Brain microvascular endothelial cell (primary cell): Measurements from ENCODE around the gene HOXB9.
A peak's percentile ranks its signal among the peaks of the same experiment; 100 is the strongest.

Experiments
- DNase-seq: peaks from one replicate; pipeline ENCODE4 v3.0.0-alpha.2; 2020
- H3K27ac ChIP-seq: fragments of 250-450 bp; sonication (Bioruptor Pico); 2 replicates; pipeline ENCODE4 v1.5.1; 2020; ENCODE audit warnings: mild to moderate bottlenecking, moderate library complexity
- H3K27me3 ChIP-seq: fragments of 250-450 bp; sonication (Bioruptor Pico); replicated peaks from 2 replicates; pipeline ENCODE4 v1.5.1; 2020; ENCODE audit warnings: mild to moderate bottlenecking
- H3K36me3 ChIP-seq: fragments of 250-450 bp; sonication (Bioruptor Pico); replicated peaks from 2 replicates; pipeline ENCODE4 v1.5.1; 2020; ENCODE audit warnings: mild to moderate bottlenecking
- H3K4me3 ChIP-seq: 2 replicates; pipeline ENCODE4 v1.5.1; 2011; ENCODE audit warnings: low read depth, mild to moderate bottlenecking, control low read depth, low read length, moderate library complexity
- CTCF ChIP-seq: IDR thresholded peaks from 2 replicates; pipeline ENCODE4 v1.5.1; 2011; ENCODE audit warnings: low read depth, mild to moderate bottlenecking, moderate library complexity, low read length, control low read depth, inconsistent platforms; ENCODE audit errors: missing control alignments
- in situ Hi-C: cut with HindIII; loops from 2 replicates; pipeline ENCODE4 v1.10.0; 2017; ENCODE audit warnings: low sequenced_read_pairs, low pct_ligation_motif_present

HOXB9 gene

GRCh38 chr17:48597528-48597777, 28.7 kb downstream of the HOXB9 start:
- no peak for TF ChIP-seq CTCF
- in situ Hi-C loops: no loop called here
- H3K4me3 ChIP-seq: peak overlapping the region; percentile 51
- DNase-seq: no peak
- no peaks in the 10 kb centered on the region for H3K36me3 ChIP-seq
- no peak overlapping the region for H3K27ac ChIP-seq
- H3K27me3 ChIP-seq: peaks cover 96% of the 10 kb centered on the region

- Histone ChIP-seq H3K27ac (no peak overlapping the region), H3K27me3 (peaks cover 96% of the 10 kb centered on the region), H3K36me3 (no peaks in the 10 kb centered on the region), H3K4me3 (peak overlapping the region; percentile 51)
- in situ Hi-C loops: no loop called here
- no peak for TF ChIP-seq CTCF
- no peak for DNase-seq
Observed at GRCh38 chr17:48596735-48597527, 29.2 kb downstream of the HOXB9 start.

- in situ Hi-C loops: no loop called here
- H3K4me3 ChIP-seq: peak overlapping the region; percentile 51
- no peak overlapping the region for H3K27ac ChIP-seq
Observed at GRCh38 chr17:48596000-48596734, 30.0 kb downstream of the HOXB9 start.

GRCh38 chr17:48595278-48595999, 30.7 kb downstream of the HOXB9 start:
- Histone ChIP-seq H3K27me3 (peaks cover 95% of the 10 kb centered on the region), H3K36me3 (no peaks in the 10 kb centered on the region), H3K27ac (no peak overlapping the region), H3K4me3 (no peak overlapping the region)
- in situ Hi-C loops: no loop called here
- TF ChIP-seq CTCF: no peak
- no peak for DNase-seq

More at GRCh38 chr17:48596000-48596734, 30.0 kb downstream of the HOXB9 start:
- Histone ChIP-seq H3K27me3 (peaks cover 96% of the 10 kb centered on the region), H3K36me3 (no peaks in the 10 kb centered on the region)
- no peak for TF ChIP-seq CTCF
- DNase-seq: no peak

- Histone ChIP-seq H3K27ac (no peak overlapping the region), H3K27me3 (peaks cover 95% of the 10 kb centered on the region), H3K4me3 (no peak overlapping the region), H3K36me3 (no peaks in the 10 kb centered on the region)
- no peak for TF ChIP-seq CTCF
- DNase-seq: no peak
- in situ Hi-C loops: no loop called here
Observed at GRCh38 chr17:48594538-48595277, 31.4 kb downstream of the HOXB9 start.
